Suprapubic skin (tissue), 4 donors: ENCODE measurements around the gene ADISSP.

Experiments used
- CTCF ChIP-seq, 2 donors: fragments of 200-600 bp in 1 of 2; fragments of 450-650 bp in 1 of 2; sonication (generic) in 1 of 2; IDR thresholded peaks; one replicate each; pipeline ENCODE4 v1.5.1; 2016 to 2019; ENCODE audit warnings: antibody characterized with exemption in 2 of 2, mild to moderate bottlenecking in 1 of 2, moderate library complexity in 1 of 2
- POLR2A ChIP-seq, 2 donors: fragments of 450-650 bp; IDR thresholded peaks; one replicate each; pipeline ENCODE4 v1.6.1; 2017; ENCODE audit warnings: antibody characterized with exemption in 2 of 2, mild to moderate bottlenecking in 2 of 2, moderate library complexity in 2 of 2
- POLR2AphosphoS5 ChIP-seq, 3 donors: sonication (generic); formaldehyde crosslinking; IDR thresholded peaks; one replicate each; pipeline ENCODE4 v1.6.1; 2017; ENCODE audit warnings: antibody characterized with exemption in 3 of 3

- TF ChIP-seq CTCF (IDR thresholded peaks at IDR 0.05) (no peak), POLR2A (IDR thresholded peaks at IDR 0.05) (no peak), POLR2AphosphoS5 (IDR thresholded peaks at IDR 0.05) (no peak)
Measured at GRCh38 chr20:3813848-3814581, 46.5 kb upstream of the ADISSP start.
